ENCODE results near the gene NUDT12.

NUDT12 gene

DNA sequence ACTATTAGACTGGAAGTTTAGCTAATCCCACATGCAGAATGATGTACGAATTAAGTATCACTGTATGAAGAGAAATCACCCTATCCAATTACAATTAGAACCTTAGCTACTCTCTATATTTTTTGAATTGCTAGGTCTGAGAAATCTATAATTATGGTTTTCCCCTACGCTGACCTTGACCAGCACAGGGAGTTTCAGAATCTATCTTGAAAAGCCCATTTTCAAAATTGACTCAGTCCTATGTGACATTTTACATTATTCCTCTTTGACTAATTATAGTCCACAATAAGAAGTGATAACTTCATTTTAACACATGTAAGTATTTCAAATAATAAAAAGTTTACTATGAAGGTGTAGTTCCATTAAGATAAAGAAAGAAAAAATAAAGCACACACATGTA lies 21.5 kb downstream of the NUDT12 start:
- no peak for DNase-seq (ENCODE audit: low read depth)

DNA sequence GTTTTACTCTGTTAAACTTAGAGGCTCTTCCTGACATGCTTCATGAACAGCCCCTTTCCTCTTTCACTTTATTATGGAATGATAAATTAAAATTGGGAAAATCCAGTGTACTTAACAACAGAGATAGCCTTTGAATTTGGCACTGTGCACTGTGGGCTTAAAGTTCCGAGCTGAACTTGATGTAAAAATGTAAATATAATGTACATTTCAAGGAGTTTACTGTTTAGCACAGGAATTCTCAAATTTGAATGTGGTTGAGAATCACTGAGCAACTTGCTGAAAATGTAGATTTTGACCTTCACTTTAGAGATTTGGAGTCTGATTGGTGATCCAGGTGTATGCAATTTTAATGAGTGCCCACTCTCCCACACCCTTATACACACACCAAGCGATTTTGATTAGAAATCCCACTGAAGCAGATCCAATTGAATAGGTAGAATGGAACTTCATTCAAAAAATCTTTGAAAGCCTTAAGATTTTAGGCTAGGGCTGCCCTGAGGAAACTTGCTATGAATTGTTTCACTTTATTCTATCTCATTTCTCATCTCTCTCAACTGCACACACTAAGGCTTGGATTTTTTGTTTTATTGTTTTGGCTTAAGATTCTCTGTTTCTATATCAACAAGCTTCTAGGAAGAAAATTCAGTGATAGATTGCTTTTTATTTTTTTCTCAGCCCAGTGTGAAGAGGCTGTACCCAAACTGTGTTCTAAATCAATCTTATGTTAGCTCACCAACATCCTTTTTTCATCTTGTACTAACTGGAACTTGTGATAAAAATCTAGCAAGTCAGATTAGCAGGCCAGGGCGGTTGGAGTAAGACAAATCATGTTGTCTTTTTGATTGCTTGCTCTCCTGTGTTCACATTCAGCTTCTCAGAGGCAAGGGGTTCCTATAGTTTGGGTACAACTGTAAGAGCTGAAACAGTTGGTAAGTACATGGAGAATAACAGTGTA lies 22.9 kb downstream of the NUDT12 start:
- no peak for DNase-seq (ENCODE audit: low read depth)

DNA sequence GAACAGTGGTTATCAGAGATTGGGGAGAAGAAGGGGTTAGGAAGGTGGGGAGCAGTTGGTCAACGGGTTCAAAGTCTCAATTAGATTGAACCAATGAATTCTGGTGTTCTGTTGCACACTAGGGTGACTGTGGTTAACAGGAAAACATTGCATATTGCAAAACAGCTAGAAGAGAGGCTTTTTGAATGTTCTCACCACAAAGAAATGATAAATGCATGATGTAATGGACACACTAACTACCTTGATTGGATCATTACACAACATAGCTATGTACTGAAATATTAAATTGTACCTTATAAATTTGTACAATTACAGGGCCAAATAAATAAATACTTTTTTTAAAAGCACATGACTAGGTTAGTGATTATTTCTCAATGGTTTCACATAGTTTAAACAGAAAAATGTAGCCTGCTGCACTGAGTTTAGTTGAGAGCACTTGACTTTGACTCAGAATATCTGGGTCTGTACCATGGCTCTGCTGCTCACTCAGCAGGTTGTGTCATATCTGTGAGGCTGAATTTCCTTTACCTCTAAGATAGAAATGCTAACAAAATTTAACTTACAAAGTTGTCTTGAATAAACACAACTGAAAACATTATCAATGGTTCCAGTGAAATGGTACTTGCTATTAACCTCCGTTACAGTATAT lies 30.4 kb downstream of the NUDT12 start:
- DNase-seq (ENCODE audit: low read depth): no peak

DNA sequence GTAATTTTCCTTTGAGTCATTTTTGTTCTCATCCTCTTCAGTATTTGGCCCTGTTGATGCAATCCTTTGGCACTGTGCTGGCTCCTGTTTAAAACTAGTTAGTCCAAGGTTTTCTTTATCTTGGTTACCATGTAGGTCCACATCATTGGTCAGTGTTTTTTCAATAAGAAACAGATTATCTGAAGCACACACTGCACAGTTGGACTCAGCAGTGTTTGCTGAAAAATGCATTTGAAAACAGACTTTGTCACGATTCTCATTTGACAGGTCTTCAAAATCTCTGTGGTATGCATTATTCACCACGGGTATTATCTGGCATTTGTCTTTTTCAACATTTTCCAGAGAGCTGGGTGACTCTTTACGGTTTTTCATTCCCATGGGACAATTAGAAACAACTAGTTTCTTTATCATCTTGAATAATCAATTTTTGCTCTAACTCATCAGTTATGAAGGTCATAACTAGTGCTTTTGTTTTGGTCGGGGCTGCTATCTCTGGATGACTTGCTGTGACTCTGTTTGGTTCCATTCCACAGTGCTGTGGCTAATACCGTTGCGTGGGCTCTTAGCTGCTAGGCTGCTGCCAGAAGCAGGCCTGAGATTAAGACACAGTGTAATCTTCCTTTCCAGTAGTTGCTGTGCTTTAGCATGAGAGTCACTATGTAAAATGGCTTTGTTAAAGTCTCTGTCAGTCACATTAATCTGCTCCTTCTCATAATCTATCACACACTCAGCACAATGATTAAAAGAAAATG lies 36.2 kb downstream of the NUDT12 start:
- DNase-seq (ENCODE audit: low read depth): no peak

DNA sequence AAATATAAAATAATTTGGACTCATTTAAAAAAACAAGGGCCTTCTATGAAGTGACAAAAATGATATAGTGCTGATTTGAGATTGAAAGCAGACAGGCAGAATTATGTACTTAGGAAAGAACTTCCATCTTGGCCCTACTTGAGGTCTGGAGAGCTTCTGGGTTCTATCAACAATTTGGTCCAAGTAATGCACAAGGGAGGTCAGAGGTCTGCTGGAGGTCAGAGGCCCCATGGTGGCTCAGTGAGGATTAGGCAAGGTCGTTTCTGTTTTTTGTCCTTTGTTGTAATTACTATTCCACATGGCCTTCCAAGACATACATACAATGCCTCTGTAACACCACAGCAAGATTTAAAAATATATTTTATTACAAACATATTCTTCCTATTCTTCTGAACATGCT lies 37.2 kb downstream of the NUDT12 start:
- DNase-seq (ENCODE audit: low read depth): no peak

DNA sequence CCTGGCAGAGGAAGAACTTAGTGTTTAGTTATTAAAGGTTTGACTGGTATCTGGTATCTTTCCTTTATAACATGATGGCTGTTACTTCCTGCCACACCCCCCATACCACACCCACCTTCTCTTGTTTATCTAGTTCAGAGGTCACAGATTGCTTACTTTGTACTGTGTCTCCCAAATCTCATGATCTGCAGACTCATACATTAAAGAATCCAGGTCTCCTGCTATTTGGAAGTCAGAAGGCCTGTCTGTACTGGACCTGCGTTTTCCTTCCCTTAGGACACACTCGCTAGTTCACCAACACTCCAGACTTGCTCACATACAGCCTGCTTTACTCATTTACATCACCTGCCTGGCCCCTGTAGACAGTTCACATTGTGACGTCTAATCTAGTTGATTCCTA lies 39.3 kb downstream of the NUDT12 start:
- no peak for DNase-seq (ENCODE audit: low read depth)

DNA sequence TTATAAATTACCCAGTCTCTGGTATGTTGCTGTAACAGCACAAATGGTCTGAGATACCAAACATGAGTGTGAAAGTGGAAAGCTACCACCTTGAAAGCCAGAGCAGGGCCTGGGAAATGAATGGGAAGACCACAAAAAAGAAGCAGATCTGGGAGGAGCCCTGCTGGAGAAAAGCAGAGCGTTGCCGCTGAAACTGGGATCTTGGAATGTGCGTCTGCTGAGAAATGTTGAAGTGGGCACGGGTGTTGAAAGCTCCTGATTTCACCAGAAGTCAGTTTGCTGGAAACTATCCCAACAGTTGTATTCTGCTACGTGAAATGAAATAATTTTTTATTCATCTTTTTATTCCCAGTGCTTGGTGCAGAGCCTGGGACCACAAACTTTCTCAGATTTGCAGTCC lies 40.0 kb downstream of the NUDT12 start:
- DNase-seq (ENCODE audit: low read depth): no peak

DNA sequence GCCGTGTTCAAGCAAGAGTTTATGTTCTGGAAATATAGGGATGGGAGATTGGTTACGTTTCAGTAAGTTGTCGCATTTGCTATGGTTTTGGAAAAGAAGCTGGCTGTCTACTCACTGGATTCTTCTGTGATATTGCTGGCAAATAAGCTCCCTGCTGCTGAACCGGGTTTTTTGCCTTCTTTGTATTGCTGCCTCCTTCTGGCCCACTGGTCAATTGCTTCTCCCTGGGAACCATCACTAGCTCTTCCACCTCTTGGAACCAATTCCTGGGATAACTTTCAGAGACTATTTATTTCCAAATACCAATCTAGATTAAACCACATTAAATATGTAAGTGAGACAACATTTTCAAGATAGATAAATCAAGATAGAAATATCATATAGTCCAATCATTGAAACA lies 43.0 kb downstream of the NUDT12 start:
- DNase-seq (ENCODE audit: low read depth): no peak

DNA sequence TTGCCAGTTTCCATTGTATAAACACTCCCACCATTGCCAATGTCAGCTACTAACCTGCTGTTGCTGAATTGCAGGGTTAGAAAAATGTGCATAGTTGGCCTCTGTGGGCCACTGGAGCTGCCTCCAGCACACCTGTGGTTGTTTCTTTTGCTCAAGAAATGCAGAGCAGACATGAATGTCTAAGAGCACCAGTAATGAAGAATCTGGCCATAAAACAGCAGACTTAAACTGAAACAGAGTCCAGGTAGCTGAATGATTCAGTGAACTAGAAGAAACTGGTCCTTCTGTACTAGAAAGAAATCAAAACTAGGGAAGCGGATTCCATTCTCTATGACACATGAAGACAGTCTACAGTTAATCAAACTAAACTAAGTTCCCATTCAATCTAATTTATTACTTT lies 48.2 kb downstream of the NUDT12 start:
- no peak for DNase-seq (ENCODE audit: low read depth)

DNA sequence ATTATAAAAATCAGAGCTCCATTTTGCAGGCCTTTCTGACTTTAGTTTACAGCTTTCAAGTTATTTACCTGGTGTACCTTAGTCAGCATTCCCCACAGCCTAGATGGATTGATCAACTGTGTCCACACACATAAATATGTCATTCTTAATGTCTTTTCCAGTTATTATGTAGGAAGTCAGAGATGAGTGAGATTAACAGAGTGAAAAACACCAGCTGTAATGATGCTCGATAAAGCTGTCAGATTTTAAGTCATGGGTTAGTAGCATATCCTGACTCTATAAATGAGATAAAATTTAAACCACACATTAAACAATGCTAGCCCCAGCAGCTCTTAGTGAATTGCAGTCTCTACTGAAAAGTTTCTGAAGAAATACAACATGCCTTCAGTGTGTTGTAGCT lies 48.9 kb downstream of the NUDT12 start:
- no peak for DNase-seq (ENCODE audit: low read depth)

DNA sequence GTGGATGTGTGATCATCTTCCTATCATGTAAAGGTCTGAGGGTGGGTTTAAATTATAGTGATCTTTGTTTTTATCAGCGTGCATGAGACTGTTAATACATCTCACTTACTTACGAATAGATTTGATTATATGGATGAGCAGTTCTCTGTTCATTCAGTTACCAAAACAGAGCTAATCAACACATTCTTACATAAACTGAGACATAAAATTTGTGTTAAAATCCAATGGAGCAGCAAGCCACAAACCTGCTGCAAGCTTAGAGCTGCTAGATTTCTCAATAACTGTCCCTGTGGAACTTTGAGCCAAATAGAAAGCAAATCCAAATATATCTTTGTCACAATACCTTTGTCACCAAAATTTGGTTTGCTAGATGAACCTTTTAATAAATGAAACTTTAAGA lies 50.1 kb downstream of the NUDT12 start:
- DNase-seq (ENCODE audit: low read depth): no peak

DNA sequence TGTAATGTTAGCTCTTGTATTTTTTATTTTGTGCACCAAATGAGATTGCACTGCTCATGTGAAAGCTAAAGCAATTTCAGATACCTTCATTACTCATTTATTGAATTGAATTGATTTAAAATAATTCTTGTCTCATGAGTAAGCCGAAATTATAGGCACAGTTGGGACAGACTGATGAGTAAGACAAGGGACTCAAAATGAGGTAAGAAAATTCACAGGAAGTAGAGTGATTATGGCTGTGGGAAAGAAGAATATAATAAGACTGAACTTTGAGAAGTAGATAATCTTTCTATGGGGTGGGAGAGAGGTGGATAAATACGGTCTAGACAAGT lies 51.1 kb downstream of the NUDT12 start:
- DNase-seq (ENCODE audit: low read depth): no peak

DNA sequence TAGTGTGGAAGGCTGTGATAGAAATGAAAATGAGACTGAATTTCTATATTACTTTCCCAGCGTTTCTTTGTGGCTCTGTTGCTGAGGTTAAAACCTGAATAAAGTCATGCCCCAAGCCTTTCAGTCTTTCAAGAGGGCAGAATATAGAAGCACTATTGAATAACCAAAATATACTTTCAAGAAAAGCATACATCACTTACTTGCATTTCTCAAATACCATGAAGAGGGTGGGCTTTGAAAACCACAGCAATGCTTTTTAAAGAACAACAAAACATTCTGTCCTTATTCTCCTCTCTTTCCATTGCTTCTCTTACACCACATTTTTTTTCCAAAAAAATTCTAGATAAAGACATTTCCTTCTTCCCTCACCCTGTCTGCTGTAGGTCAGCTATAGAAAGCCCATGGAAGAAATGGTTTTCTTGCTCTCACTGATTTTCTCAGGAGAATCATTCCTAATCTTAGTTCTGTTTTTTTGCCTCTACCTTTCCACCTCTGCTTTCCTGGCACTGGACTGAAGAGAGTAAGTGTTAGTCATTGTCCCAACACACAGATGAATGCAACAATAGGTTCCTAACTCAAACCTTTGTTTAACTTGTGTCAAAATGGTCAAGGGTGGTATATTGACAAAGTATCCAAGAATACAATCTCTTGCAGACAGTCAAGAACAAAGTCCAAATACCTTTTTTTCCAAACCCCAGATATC lies 51.6 kb downstream of the NUDT12 start:
- DNase-seq (ENCODE audit: low read depth): no peak

DNA sequence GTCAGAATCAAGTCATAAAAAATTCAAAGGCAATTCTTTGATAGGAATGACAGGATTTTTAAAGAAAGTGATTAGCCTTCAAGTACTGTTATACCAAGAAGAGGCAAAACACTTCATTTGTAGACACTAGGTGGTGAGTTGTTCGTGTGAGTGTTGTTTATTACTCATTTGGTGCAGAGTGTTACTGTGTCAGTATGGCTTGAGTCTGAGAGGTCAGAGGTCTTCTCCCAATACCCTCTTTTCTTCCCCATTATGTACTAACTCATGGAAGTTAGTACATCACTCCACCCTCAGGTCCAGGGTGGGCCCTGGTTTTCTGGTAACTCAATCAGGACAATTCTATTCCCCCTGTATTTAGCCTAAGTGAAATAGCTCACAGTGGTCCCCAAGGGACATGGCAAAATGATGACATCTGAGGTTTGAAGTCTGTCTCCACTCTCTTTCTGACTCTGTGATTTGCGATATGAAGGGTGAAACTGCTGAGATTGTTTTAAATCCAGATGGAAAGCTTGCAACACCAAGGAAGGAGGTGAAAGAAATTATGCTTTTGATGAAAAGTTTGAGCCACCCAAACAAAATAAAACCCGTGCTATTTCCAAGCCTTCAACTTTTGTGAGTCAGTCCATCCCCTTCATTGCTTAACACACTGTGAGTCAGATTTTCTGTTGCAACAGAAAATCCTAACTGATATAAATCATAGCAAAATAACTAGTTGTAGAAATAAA lies 56.8 kb downstream of the NUDT12 start:
- DNase-seq (ENCODE audit: low read depth): no peak

DNA sequence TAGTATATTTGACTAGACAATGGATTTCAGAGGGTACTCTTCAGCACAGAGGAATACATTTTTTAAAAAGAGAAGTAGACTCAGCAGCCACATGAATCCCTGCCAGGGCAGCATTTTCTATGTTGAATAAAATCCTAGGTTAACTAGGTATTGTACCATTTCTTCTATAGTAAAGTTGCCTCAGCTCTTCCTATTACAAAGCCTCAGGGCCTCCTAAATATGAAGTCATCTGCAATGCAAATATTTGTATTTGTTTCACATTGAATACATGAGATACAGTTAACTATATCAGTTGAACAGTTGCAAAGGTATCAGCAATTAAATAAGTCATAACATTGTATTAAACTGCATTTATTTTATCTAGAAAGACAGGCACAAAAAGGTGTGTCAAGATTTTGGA lies 59.5 kb downstream of the NUDT12 start:
- no peak for DNase-seq (ENCODE audit: low read depth)

DNA sequence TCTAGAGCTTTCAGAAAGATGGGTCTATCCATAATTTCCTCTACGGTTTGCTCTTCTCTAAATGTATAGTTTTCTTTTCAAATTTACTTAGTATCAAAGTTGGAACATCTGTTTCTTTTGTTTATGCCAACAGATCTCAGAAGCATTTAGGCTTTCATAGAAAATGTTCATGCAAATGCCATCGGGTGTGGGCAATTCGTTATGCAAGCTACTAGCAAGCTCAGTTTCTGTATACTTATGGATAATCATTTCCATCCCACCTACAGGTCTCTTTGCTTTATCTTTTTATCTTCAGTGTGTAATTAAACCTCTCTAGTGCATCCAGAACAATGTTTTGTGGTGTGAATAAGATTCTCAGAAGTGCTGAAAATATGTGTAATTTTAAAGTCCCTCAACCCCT lies 59.9 kb downstream of the NUDT12 start:
- no peak for DNase-seq (ENCODE audit: low read depth)

Measured in activated T-helper 9 cell treated with anti-CD3 and anti-CD28 coated beads, Interleukin-2, amount 50 U/mL, for 16 hours (primary cell).